ENCODE data around the gene GDPD5.

GDPD5 gene, protein sequence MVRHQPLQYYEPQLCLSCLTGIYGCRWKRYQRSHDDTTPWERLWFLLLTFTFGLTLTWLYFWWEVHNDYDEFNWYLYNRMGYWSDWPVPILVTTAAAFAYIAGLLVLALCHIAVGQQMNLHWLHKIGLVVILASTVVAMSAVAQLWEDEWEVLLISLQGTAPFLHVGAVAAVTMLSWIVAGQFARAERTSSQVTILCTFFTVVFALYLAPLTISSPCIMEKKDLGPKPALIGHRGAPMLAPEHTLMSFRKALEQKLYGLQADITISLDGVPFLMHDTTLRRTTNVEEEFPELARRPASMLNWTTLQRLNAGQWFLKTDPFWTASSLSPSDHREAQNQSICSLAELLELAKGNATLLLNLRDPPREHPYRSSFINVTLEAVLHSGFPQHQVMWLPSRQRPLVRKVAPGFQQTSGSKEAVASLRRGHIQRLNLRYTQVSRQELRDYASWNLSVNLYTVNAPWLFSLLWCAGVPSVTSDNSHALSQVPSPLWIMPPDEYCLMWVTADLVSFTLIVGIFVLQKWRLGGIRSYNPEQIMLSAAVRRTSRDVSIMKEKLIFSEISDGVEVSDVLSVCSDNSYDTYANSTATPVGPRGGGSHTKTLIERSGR
- 12.3 to 170 (median 60.4) reads per million in 9 experiments for total RNA-seq

DNA sequence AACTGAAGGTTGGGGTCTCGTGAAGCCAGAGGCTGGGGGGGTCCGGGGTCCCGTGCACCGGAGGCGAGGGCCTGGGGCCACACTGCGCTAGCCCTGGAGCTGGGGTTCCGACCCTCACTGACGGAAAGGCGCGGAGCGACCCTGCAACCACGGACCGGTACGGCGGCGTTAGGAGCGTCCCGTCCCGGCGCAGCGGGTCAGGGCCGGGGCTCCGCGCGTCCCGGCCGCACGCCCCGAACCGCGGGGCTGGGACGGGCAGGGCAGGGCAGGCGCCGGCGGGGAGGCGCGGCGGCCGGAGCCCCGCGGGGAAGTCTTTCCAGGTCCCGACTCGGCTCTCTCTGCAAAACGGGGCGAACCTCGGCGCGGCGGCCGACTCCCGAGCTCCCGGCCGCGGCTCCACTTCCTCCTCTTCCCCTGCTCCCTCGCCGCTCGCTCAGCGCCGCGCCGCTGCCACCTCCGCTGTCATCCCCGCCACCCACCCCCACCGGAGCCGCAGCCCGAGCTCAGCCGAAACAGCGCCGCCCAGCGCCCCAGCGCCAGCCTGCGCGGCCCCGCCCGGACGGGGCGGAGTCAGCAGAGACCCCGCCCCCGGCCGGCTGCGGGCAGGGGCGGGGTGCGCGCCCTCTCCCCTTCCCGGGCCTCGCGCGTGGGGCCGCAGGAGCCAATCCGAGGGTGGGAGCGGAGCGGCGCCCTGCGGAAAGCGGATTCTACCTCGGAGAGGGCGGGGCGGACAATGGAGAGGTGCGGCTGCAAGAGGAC, at the start of gene GDPD5:
GDPD5 (minus strand) TSS at position 509 of the 759 bp plus-strand sequence. CDS start 48,206 bp downstream, outside the sequence.
- H3K4me3 Mint-ChIP-seq, result peak within 1 kb of the TSS; percentile 79 to 82
- H3K9me3 Mint-ChIP-seq, result no peaks in the 10 kb centered on the region
- peak within 1 kb of the TSS; percentile 38 to 88 for H3K27ac Mint-ChIP-seq

DNA sequence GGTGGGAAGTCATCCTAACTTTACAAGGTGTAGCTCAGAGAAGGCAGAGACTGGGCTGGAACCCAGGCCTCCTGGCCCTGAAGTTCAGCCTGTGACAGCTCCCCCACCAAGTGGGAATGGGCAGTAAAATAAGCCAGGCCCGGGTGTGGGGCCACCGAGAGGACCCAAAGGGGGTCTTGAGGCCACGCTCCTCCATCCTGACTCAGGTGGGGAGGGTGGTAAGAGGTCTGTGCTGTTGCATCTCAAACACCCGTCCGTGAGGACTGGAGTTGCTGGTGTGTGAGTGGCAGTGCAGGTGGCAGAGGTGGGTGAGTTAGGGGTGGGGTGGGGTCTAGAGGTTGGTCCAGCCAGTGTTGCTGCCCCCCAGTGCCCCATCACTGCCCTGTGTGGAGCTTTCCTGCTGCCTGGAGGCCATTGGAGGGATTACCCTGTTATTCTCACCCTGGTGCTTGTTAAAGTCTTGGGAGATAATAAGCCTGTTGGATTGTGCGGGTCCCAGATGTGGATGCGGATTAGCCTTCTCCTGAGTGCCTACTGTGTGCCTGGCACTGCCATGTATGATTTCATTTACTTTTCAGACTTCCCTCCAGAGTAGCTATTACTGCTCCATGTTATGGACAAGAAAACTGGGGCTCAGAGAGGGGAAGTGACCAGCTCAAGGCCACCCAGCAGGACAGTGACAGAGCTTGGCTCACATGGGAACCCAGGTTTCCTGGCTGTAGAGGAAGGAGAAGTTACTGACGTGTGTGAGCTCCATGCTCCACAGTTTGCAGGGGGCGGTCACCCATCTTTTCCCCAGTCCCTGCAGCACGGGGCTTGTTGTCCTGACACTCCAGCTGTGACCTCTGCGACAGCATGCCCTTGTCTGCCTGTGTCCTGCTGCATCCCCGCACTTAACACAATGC, 49.2 kb upstream of the GDPD5 start:
- Mint-ChIP-seq H3K27me3 (no peaks in the 10 kb centered on the region), H3K4me1 (ENCODE audit: low read depth in 2 of 2) (peaks cover 6 to 8% of the 10 kb centered on the region in 2 donors), H3K27ac (peak overlapping the region in 1 of 2 donors; percentile 67), H3K36me3 (ENCODE audit: insufficient read depth) (peaks cover 5% of the 10 kb centered on the region), H3K9me3 (no peaks in the 10 kb centered on the region), H3K4me3 (no peak overlapping the region)
- DNase-seq (no peak), ATAC-seq (replicated peaks) (no peak)

More for the DNA sequence above, at the start of gene GDPD5:
- ATAC-seq (replicated peaks) (peak; percentile 83), DNase-seq (peak; percentile 72 to 83 (median 80))
- H3K27me3 Mint-ChIP-seq, result no peaks in the 10 kb centered on the region
- peaks cover 34 to 38% of the 10 kb centered on the region in 2 donors for H3K4me1 Mint-ChIP-seq (ENCODE audit: low read depth in 2 of 2)
- H3K36me3 Mint-ChIP-seq (ENCODE audit: insufficient read depth), result no peaks in the 10 kb centered on the region

DNA sequence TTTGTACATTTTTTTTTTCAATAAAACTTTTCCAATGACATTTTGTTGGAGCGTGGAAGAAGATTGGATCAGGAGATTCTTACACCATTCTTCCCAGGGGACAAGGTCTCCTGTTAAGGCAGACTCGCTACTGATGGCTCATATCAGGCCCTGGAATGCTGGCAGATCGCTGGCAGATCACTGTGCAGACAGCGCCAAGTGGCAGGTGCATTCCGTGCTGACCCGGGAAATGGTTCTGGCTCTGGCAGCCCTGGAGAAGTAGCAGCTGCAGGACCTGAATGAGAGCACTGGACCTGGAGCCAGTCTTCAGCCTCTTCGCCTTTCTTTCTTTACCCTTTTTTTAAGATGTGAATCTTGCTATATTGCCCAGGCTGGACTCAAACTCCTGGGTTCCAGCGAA, 47.0 kb upstream of the GDPD5 start:
- H3K27me3 Mint-ChIP-seq, result no peaks in the 10 kb centered on the region
- DNase-seq (no peak), ATAC-seq (replicated peaks) (no peak)
- no peaks in the 10 kb centered on the region for H3K9me3 Mint-ChIP-seq
- H3K4me3 Mint-ChIP-seq, result no peak overlapping the region
- H3K27ac Mint-ChIP-seq, result no peak overlapping the region
- H3K4me1 Mint-ChIP-seq (ENCODE audit: low read depth in 2 of 2), result peaks cover 7 to 8% of the 10 kb centered on the region in 2 donors
- peaks cover 18% of the 10 kb centered on the region for H3K36me3 Mint-ChIP-seq (ENCODE audit: insufficient read depth)

DNA sequence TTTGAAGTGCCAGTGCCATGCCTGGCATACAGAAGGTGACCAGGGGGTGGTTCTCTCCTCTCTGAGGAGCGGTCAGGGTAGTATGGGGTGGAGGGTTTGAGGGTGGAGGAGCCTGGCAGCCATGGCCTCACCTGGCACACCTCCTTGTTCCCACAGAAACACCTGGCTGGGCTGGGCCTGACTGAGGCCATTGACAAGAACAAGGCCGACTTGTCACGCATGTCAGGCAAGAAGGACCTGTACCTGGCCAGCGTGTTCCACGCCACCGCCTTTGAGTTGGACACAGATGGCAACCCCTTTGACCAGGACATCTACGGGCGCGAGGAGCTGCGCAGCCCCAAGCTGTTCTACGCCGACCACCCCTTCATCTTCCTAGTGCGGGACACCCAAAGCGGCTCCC, 45.9 kb upstream of the GDPD5 start:
- Mint-ChIP-seq H3K36me3 (ENCODE audit: insufficient read depth) (peaks cover 18% of the 10 kb centered on the region), H3K27ac (peak overlapping the region in 1 of 2 donors; percentile 19), H3K9me3 (no peaks in the 10 kb centered on the region), H3K27me3 (no peaks in the 10 kb centered on the region), H3K4me1 (ENCODE audit: low read depth in 2 of 2) (peaks cover 5 to 6% of the 10 kb centered on the region in 2 donors), H3K4me3 (no peak overlapping the region)
- ATAC-seq (replicated peaks) (no peak), DNase-seq (no peak)

DNA sequence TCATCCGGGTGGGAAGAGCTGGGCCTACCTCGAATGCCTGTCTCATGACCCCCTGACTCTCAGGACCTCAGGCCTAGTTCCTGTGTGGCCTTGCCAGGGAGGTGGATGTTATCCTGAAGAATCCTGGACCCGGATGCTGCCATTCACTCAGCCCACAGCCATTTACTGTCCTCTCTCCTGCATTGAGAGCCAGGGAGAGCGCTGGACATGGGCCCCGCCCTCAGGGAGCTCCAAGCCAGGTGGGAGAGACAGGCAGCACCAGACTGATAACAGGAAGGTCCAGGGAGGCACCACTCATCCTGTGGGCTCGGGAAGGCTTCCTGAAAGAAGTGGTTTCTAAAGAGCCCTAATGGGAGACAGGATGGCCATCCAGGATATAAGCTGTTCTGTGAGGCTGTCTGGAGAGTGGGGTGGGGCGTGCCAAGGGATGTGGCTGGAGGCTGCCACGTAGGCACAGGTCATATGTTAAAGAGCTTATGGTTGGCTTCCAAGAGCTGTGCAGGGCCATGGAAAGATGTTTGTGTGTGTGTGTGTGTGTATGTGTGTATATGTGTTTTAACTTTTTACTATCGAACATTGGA, 44.9 kb upstream of the GDPD5 start:
- H3K36me3 Mint-ChIP-seq (ENCODE audit: insufficient read depth), result peaks cover 18% of the 10 kb centered on the region
- no peak overlapping the region for H3K4me3 Mint-ChIP-seq
- H3K27me3 Mint-ChIP-seq, result no peaks in the 10 kb centered on the region
- H3K9me3 Mint-ChIP-seq, result no peaks in the 10 kb centered on the region
- DNase-seq (no peak), ATAC-seq (replicated peaks) (no peak)
- H3K27ac Mint-ChIP-seq, result no peak overlapping the region
- H3K4me1 Mint-ChIP-seq (ENCODE audit: low read depth in 2 of 2), result peaks cover 5 to 6% of the 10 kb centered on the region in 2 donors

DNA sequence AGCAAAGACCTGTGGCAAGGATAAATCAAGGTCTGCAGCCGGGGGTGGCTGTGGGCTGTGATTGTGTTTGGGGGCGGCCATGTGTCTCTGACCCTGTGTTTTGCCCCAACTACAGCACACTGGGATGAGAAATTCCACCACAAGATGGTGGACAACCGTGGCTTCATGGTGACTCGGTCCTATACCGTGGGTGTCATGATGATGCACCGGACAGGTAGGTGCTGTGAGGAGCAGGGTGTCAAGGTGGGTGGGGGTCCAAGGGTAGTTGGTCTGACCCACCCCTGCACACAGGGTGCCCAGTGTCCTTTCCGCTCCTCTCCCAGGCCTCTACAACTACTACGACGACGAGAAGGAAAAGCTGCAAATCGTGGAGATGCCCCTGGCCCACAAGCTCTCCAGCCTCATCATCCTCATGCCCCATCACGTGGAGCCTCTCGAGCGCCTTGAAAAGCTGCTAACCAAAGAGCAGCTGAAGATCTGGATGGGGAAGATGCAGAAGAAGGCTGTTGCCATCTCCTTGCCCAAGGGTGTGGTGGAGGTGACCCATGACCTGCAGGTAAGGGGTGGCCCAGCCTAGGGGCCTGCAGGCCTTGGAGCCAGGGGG, 43.0 kb upstream of the GDPD5 start:
- DNase-seq (no peak), ATAC-seq (replicated peaks) (no peak)
- Mint-ChIP-seq H3K27me3 (no peaks in the 10 kb centered on the region), H3K36me3 (ENCODE audit: insufficient read depth) (peaks cover 18% of the 10 kb centered on the region), H3K27ac (peak overlapping the region in 1 of 2 donors; percentile 59), H3K4me1 (ENCODE audit: low read depth in 2 of 2) (peaks cover 20 to 22% of the 10 kb centered on the region in 2 donors), H3K4me3 (no peak overlapping the region), H3K9me3 (no peaks in the 10 kb centered on the region)

DNA sequence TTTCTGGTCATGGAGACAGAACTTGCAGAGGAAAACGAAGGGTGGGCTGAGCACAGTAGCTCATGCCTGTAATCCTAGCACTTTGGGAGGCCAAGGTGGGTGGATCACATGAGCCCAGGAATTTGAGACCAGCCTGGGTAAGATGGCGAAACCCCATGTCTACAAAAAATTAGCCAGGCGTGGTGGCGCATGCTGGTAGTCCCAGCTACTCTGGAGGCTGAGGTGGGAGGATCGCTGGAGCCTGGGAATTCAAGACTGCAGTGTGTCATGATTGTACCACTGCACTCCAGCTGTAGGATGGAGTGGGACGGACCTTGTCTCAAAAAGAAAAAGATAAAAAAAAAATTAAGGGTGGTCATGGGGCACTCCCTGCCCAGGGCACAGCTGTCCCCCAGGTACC, 42.2 kb upstream of the GDPD5 start:
- peaks cover 27 to 29% of the 10 kb centered on the region in 2 donors for H3K4me1 Mint-ChIP-seq (ENCODE audit: low read depth in 2 of 2)
- ATAC-seq (replicated peaks) (no peak), DNase-seq (no peak)
- peaks cover 18% of the 10 kb centered on the region for H3K36me3 Mint-ChIP-seq (ENCODE audit: insufficient read depth)
- no peaks in the 10 kb centered on the region for H3K27me3 Mint-ChIP-seq
- no peaks in the 10 kb centered on the region for H3K9me3 Mint-ChIP-seq
- no peak overlapping the region for H3K27ac Mint-ChIP-seq
- H3K4me3 Mint-ChIP-seq, result no peak overlapping the region

DNA sequence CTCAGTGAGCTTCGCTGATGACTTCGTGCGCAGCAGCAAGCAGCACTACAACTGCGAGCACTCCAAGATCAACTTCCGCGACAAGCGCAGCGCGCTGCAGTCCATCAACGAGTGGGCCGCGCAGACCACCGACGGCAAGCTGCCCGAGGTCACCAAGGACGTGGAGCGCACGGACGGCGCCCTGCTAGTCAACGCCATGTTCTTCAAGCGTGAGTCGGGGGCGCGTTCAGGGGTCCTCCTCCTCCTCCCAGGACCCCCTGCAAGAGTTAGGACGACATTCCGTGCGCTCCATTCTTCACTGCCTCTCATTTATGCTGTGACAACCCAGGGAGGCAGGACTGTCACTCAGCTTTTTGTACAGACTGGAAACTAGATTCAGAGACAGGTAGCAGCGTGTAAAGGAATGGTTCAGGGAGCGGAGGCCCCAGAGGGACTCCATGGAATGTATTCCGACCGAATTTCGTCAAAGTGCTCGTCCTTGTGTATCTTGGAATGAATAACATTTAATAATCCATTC, 41.1 kb upstream of the GDPD5 start:
- no peak overlapping the region for H3K4me3 Mint-ChIP-seq
- no peaks in the 10 kb centered on the region for H3K27me3 Mint-ChIP-seq
- no peaks in the 10 kb centered on the region for H3K9me3 Mint-ChIP-seq
- DNase-seq (no peak), ATAC-seq (replicated peaks) (no peak)
- peaks cover 36 to 41% of the 10 kb centered on the region in 2 donors for H3K4me1 Mint-ChIP-seq (ENCODE audit: low read depth in 2 of 2)
- H3K27ac Mint-ChIP-seq, result no peak overlapping the region
- H3K36me3 Mint-ChIP-seq (ENCODE audit: insufficient read depth), result peaks cover 17% of the 10 kb centered on the region

DNA sequence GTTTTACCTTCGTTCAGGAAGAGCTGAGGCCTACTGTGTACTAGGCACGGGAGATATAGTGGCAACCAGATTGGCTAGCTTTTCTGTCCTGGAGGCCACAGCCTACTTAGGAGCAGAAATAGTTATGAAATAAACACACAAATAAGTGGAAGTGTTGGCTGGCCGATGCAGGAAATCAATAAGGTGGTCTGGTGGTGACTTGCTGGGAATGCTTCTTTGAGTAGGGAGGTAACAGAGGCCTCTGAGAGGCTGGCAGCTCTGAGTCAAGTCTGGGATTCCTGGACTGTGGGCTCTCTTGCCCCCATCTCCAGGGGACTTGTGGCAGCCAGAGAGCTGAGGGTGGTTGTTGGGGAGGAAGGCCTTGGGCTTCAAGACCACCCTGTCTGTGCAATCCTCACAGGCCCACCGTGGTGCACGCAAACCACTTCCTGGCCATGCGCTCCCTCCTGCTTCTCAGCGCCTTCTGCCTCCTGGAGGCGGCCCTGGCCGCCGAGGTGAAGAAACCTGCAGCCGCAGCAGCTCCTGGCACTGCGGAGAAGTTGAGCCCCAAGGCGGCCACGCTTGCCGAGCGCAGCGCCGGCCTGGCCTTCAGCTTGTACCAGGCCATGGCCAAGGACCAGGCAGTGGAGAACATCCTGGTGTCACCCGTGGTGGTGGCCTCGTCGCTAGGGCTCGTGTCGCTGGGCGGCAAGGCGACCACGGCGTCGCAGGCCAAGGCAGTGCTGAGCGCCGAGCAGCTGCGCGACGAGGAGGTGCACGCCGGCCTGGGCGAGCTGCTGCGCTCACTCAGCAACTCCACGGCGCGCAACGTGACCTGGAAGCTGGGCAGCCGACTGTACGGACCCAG, 40.4 kb upstream of the GDPD5 start:
- H3K4me1 Mint-ChIP-seq (ENCODE audit: low read depth in 2 of 2), result peaks cover 41 to 45% of the 10 kb centered on the region in 2 donors
- ATAC-seq (replicated peaks), result no peak
- no peaks in the 10 kb centered on the region for H3K9me3 Mint-ChIP-seq
- H3K36me3 Mint-ChIP-seq (ENCODE audit: insufficient read depth), result peaks cover 15% of the 10 kb centered on the region
- H3K4me3 Mint-ChIP-seq, result peak overlapping the region; percentile 18 to 43
- no peak for DNase-seq
- H3K27ac Mint-ChIP-seq, result peak overlapping the region; percentile 82 to 91
- H3K27me3 Mint-ChIP-seq, result no peaks in the 10 kb centered on the region

DNA sequence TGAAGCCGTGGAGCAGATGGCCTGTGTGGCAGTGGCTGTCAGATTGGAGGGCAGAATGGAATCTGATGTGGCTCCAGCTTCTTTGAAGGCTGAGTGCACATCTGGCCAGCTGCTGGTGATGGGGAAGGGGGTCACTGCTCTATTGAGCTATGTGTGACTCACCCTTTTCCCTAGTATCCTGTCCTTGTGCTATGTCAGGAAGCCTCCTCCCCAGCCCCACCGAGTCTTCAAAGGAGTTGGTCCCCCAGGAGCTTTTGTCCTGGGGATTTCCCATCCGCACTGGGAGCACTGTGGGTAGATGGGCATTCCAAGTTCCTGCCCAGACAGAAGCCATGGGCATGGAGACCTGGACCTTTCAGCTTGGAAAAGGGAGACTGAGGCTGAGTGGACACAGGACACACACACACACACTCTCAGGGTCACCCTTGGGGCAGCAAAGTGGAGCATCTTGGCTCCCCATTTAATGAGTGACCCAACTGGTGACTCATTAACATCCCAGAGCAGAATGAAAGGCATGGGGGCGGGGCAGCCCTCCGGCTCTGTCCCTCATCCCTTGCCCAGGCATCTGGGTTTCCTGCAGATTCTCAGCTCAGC, 39.6 kb upstream of the GDPD5 start:
- Mint-ChIP-seq H3K4me3 (no peak overlapping the region), H3K27ac (peak overlapping the region; percentile 82 to 91)

DNA sequence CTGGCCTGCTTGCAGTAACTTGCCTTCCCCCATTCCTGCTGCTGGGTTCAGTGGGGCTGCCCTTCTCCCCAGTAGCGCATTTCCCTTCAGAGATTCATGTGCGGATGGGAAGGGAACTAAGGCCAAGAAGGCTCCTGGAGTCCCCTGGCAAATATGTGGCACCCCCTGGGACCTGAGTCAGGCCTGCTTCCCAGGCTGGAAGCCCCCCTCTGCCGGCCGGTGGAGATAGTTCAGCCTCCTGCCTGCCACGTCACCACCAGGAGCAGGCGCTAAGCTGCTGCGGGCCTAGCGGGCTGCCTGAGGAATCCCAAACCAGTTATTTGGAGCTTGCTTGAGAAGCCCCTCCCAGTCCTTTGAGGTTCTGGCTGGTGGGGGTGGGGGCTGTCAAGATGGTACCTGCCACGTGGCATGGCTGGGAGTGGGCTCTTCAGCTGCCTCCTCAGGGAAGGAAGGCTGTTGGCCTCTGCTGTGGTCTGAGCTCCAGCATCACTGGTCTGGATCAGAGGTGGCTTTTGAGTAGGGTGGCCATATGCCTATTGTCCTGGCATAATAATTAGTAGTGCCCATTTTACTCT, 38.3 kb upstream of the GDPD5 start:
- Mint-ChIP-seq H3K9me3 (no peaks in the 10 kb centered on the region), H3K4me3 (peak overlapping the region; percentile 91 to 99), H3K27me3 (no peaks in the 10 kb centered on the region), H3K27ac (peak overlapping the region; percentile 91 to 96), H3K4me1 (ENCODE audit: low read depth in 2 of 2) (peaks cover 45% of the 10 kb centered on the region in 2 donors), H3K36me3 (ENCODE audit: insufficient read depth) (peaks cover 7% of the 10 kb centered on the region)
- ATAC-seq (replicated peaks) (no peak), DNase-seq (no peak)

More for the DNA sequence above, 39.6 kb upstream of the GDPD5 start:
- ATAC-seq (replicated peaks) (no peak), DNase-seq (no peak)
- no peaks in the 10 kb centered on the region for H3K27me3 Mint-ChIP-seq
- H3K4me1 Mint-ChIP-seq (ENCODE audit: low read depth in 2 of 2), result peaks cover 45% of the 10 kb centered on the region in 2 donors
- no peaks in the 10 kb centered on the region for H3K9me3 Mint-ChIP-seq
- peaks cover 15% of the 10 kb centered on the region for H3K36me3 Mint-ChIP-seq (ENCODE audit: insufficient read depth)
